ENCODE data around the gene UBE3B.

The UBE3B gene

GRCh38 chr12:109577311-109577710 lies 99.9 kb downstream of the UBE3B start:
- no peak overlapping the region for H3K4me3 ChIP-seq (ENCODE audit: low read length)
- H3K4me1 ChIP-seq (ENCODE audit: control insufficient read depth, insufficient read depth, low read length): peaks cover 25% of the 10 kb centered on the region
- peaks cover 4% of the 10 kb centered on the region for H3K36me3 ChIP-seq (ENCODE audit: control insufficient read depth, insufficient read depth, low read length)
- no peaks in the 10 kb centered on the region for H3K9me3 ChIP-seq (ENCODE audit: control insufficient read depth, low read length)
- no peaks in the 10 kb centered on the region for H3K27me3 ChIP-seq (ENCODE audit: control insufficient read depth, insufficient read depth, low read length)
- no peak overlapping the region for H3K9ac ChIP-seq (ENCODE audit: low read length)

- Histone ChIP-seq H3K4me3 (ENCODE audit: low read length) (no peak overlapping the region), H3K9ac (ENCODE audit: low read length) (no peak overlapping the region), H3K27me3 (ENCODE audit: control insufficient read depth, insufficient read depth, low read length) (no peaks in the 10 kb centered on the region), H3K36me3 (ENCODE audit: control insufficient read depth, insufficient read depth, low read length) (peaks cover 4% of the 10 kb centered on the region), H3K4me1 (ENCODE audit: control insufficient read depth, insufficient read depth, low read length) (peaks cover 18% of the 10 kb centered on the region), H3K9me3 (ENCODE audit: control insufficient read depth, low read length) (no peaks in the 10 kb centered on the region)
Measured at GRCh38 chr12:109578330-109578927, 101.0 kb downstream of the UBE3B start.

GRCh38 chr12:109579639-109580038 lies 102.2 kb downstream of the UBE3B start:
- Histone ChIP-seq H3K27me3 (ENCODE audit: control insufficient read depth, insufficient read depth, low read length) (no peaks in the 10 kb centered on the region), H3K4me1 (ENCODE audit: control insufficient read depth, insufficient read depth, low read length) (peaks cover 10% of the 10 kb centered on the region), H3K36me3 (ENCODE audit: control insufficient read depth, insufficient read depth, low read length) (peaks cover 8% of the 10 kb centered on the region)

DNA sequence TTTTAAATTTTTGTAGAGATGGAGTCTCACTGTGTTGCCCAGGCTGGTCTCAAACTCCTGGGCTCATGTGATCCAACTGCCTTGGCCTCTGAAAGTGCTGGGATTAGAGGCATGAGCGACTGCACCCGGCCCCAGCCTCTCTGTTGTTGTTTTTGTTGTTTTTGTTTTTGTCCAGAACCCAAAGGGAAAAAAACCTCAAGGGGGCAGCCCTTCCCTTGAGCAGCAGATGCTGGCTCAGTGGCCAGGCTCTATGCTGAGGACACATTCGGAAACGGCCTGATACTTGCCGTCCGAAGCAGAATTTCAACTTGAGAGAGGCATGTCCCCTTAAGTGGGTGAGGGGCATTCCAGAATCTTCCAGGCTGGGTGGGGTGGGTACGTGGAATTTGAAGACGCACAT lies 102.8 kb downstream of the UBE3B start:
- Histone ChIP-seq H3K4me3 (ENCODE audit: low read length) (no peak overlapping the region), H3K9ac (ENCODE audit: low read length) (no peak overlapping the region), H3K9me3 (ENCODE audit: control insufficient read depth, low read length) (no peaks in the 10 kb centered on the region), H3K4me1 (ENCODE audit: control insufficient read depth, insufficient read depth, low read length) (peaks cover 5% of the 10 kb centered on the region), H3K27me3 (ENCODE audit: control insufficient read depth, insufficient read depth, low read length) (no peaks in the 10 kb centered on the region), H3K36me3 (ENCODE audit: control insufficient read depth, insufficient read depth, low read length) (peaks cover 8% of the 10 kb centered on the region)

More at GRCh38 chr12:109579639-109580038, 102.2 kb downstream of the UBE3B start:
- no peak overlapping the region for H3K9ac ChIP-seq (ENCODE audit: low read length)
- no peak overlapping the region for H3K4me3 ChIP-seq (ENCODE audit: low read length)
- no peaks in the 10 kb centered on the region for H3K9me3 ChIP-seq (ENCODE audit: control insufficient read depth, low read length)

- H3K4me3 ChIP-seq (ENCODE audit: low read length): no peak overlapping the region
- peaks cover under 1% of the 10 kb centered on the region for H3K4me1 ChIP-seq (ENCODE audit: control insufficient read depth, insufficient read depth, low read length)
- no peaks in the 10 kb centered on the region for H3K9me3 ChIP-seq (ENCODE audit: control insufficient read depth, low read length)
- H3K9ac ChIP-seq (ENCODE audit: low read length): no peak overlapping the region
- H3K36me3 ChIP-seq (ENCODE audit: control insufficient read depth, insufficient read depth, low read length): peaks cover 8% of the 10 kb centered on the region
- no peaks in the 10 kb centered on the region for H3K27me3 ChIP-seq (ENCODE audit: control insufficient read depth, insufficient read depth, low read length)
Measured at GRCh38 chr12:109580684-109581333, 103.4 kb downstream of the UBE3B start.

GRCh38 chr12:109581334-109581691 lies 103.9 kb downstream of the UBE3B start:
- no peaks in the 10 kb centered on the region for H3K9me3 ChIP-seq (ENCODE audit: control insufficient read depth, low read length)
- no peak overlapping the region for H3K9ac ChIP-seq (ENCODE audit: low read length)
- H3K4me3 ChIP-seq (ENCODE audit: low read length): no peak overlapping the region
- H3K36me3 ChIP-seq (ENCODE audit: control insufficient read depth, insufficient read depth, low read length): peaks cover 8% of the 10 kb centered on the region
- no peaks in the 10 kb centered on the region for H3K27me3 ChIP-seq (ENCODE audit: control insufficient read depth, insufficient read depth, low read length)
- H3K4me1 ChIP-seq (ENCODE audit: control insufficient read depth, insufficient read depth, low read length): no peaks in the 10 kb centered on the region

GRCh38 chr12:109581856-109582255 lies 104.4 kb downstream of the UBE3B start:
- H3K4me3 ChIP-seq (ENCODE audit: low read length): no peak overlapping the region
- no peak overlapping the region for H3K9ac ChIP-seq (ENCODE audit: low read length)
- H3K36me3 ChIP-seq (ENCODE audit: control insufficient read depth, insufficient read depth, low read length): peaks cover 8% of the 10 kb centered on the region

GRCh38 chr12:109582636-109583035 lies 105.2 kb downstream of the UBE3B start:
- Histone ChIP-seq H3K27me3 (ENCODE audit: control insufficient read depth, insufficient read depth, low read length) (no peaks in the 10 kb centered on the region), H3K4me1 (ENCODE audit: control insufficient read depth, insufficient read depth, low read length) (no peaks in the 10 kb centered on the region), H3K36me3 (ENCODE audit: control insufficient read depth, insufficient read depth, low read length) (peaks cover 8% of the 10 kb centered on the region), H3K9ac (ENCODE audit: low read length) (no peak overlapping the region), H3K4me3 (ENCODE audit: low read length) (no peak overlapping the region), H3K9me3 (ENCODE audit: control insufficient read depth, low read length) (no peaks in the 10 kb centered on the region)

More at GRCh38 chr12:109581856-109582255, 104.4 kb downstream of the UBE3B start:
- no peaks in the 10 kb centered on the region for H3K9me3 ChIP-seq (ENCODE audit: control insufficient read depth, low read length)
- H3K27me3 ChIP-seq (ENCODE audit: control insufficient read depth, insufficient read depth, low read length): no peaks in the 10 kb centered on the region
- H3K4me1 ChIP-seq (ENCODE audit: control insufficient read depth, insufficient read depth, low read length): no peaks in the 10 kb centered on the region

DNA sequence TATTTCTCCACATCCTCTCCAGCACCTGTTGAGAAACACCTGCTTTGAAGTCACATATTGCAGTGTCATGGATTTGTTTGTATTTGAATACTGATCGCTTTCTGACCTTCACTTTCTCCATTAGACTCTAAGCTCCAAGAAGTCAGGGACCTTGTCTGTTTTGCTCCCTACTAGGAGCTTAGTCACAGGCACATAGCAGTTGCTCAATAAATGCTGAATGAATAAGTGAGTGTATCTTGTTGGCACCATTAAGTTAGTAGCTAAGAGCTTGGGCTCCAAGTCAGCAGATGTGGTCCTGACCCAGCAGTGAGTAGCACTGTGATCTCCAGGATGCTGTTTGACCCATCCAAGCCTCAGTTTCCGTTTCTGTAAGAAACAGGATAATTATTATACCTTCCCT lies 106.3 kb downstream of the UBE3B start:
- Histone ChIP-seq H3K4me1 (ENCODE audit: control insufficient read depth, insufficient read depth, low read length) (no peaks in the 10 kb centered on the region), H3K9ac (ENCODE audit: low read length) (no peak overlapping the region), H3K36me3 (ENCODE audit: control insufficient read depth, insufficient read depth, low read length) (peaks cover 8% of the 10 kb centered on the region), H3K4me3 (ENCODE audit: low read length) (no peak overlapping the region), H3K9me3 (ENCODE audit: control insufficient read depth, low read length) (no peaks in the 10 kb centered on the region), H3K27me3 (ENCODE audit: control insufficient read depth, insufficient read depth, low read length) (no peaks in the 10 kb centered on the region)
